Smooth muscle cell (in vitro differentiated cells): ENCODE measurements around the gene GEMIN2. TPM values are rescaled to one million over a fixed set of nuclear protein-coding genes. Genes with fewer than 3 reads are reported as not detected.
"Not testable (repeated sequence)": the region's sequence is repeated elsewhere in the genome, so short reads cannot be mapped to it uniquely, and the experiment has no call there.

ENCODE experiments used
- DNase-seq: peaks from one replicate; lab custom pipeline; 2025; ENCODE audit not compliant: unreplicated experiment; lab: John Stamatoyannopoulos, UW
- H2AFZ ChIP-seq: fragments of 200-600 bp; sonication (generic); 2 replicates; pipeline ENCODE4 v1.6.0; 2016; ENCODE audit warnings: antibody characterized with exemption, low read depth, mild to moderate bottlenecking
- H3F3A ChIP-seq: fragments of 200-600 bp; sonication (generic); 2 replicates; pipeline ENCODE4 v1.6.0; 2017; ENCODE audit warnings: antibody characterized with exemption, low read depth
- H3K27ac ChIP-seq: fragments of 200-600 bp; sonication (generic); 2 replicates; pipeline ENCODE4 v1.5.1; 2016; ENCODE audit warnings: low read depth, mild to moderate bottlenecking
- H3K27me3 ChIP-seq: fragments of 200-600 bp; sonication (generic); 2 replicates; pipeline ENCODE4 v1.6.1; 2016; ENCODE audit warnings: low read depth, mild to moderate bottlenecking
- H3K36me3 ChIP-seq: fragments of 200-600 bp; sonication (generic); 2 replicates; pipeline ENCODE4 v1.5.1; 2016; ENCODE audit warnings: low read depth
- H3K4me1 ChIP-seq: fragments of 200-600 bp; sonication (generic); 2 replicates; pipeline ENCODE4 v1.5.1; 2016; ENCODE audit warnings: low read depth
- H3K4me2 ChIP-seq: fragments of 200-600 bp; sonication (generic); 2 replicates; pipeline ENCODE4 v1.6.0; 2016; ENCODE audit warnings: mild to moderate bottlenecking
- H3K4me3 ChIP-seq: fragments of 200-600 bp; sonication (generic); 2 replicates; pipeline ENCODE4 v1.5.1; 2016; ENCODE audit warnings: mild to moderate bottlenecking
- H3K79me2 ChIP-seq: fragments of 200-600 bp; sonication (generic); 2 replicates; pipeline ENCODE4 v1.6.0; 2016; ENCODE audit warnings: low read depth, mild to moderate bottlenecking
- H3K9ac ChIP-seq: fragments of 200-600 bp; sonication (generic); 2 replicates; pipeline ENCODE4 v1.6.0; 2016; ENCODE audit warnings: low read depth
- H3K9me3 ChIP-seq: fragments of 200-600 bp; sonication (generic); replicated peaks from 2 replicates; pipeline ENCODE4 v1.5.1; 2016; ENCODE audit warnings: low read depth
- H4K20me1 ChIP-seq: fragments of 200-600 bp; sonication (generic); 2 replicates; pipeline ENCODE4 v1.6.0; 2016; ENCODE audit warnings: low read depth
- WGBS: methylation state at CpG from one replicate; pipeline ENCODE4 v1.1.7; 2016; ENCODE audit warnings: low lambda C conversion rate; 5-methylcytosine and 5-hydroxymethylcytosine counted together
- polyA plus RNA-seq: library from polyadenylated mRNA; unstranded; fragments of >200 nt; fragmentation: Nextera tagmentation; extraction: Ambion mirVana; gene quantifications from 2 replicates; pipeline ENCODE4 v1.2.1, GENCODE V29; 2016
- total RNA-seq: library from RNA; depleted of rRNA; stranded (reverse); fragments of >200 nt; gene quantifications from 2 replicates; pipeline ENCODE4 v1.2.3, GENCODE V29; 2014
- TF ChIP-seq, protein P1 (sequence below): fragments of 200-600 bp; sonication (generic); IDR thresholded peaks from 2 replicates; pipeline ENCODE4 v1.5.1; 2017; ENCODE audit warnings: borderline replicate concordance, mild to moderate bottlenecking, antibody characterized with exemption; ENCODE audit not compliant: insufficient read depth, poor library complexity, severe bottlenecking

GEMIN2 gene
- total and polyA plus RNA-seq, 2 experiments from 2014 or later: 18.1 to 29.6 TPM

DNA sequence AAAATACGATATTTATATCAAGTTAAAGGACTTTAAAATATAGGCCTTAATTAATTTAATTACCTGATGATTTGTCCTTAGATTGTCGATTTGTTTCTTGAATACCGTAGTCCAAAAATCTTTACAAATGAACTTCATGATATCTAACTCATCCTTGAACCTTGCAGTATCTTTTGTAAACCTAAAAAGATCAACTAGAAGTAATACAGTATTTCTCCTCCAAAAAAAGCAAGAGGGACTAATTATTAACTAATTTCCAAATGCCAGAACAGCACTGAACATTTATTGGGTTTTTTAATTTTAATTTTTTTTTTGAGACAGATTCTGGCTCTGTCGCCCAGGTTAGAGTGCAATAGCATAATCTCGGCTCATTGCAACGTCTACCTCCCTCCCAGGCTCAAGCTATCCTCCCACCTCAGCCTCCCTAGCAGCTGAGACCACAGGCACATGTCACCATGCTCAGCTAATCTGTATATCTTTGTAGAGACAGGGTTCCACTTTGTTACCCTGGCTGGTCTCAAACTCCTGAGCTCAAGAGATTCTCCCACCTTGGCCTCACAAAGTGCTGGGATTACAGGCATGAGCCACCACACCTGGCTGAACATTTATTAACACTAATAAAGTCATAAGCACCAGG is 44.2 kb downstream of the GEMIN2 start:
- peaks cover 36% of the 10 kb centered on the region for H3K79me2 ChIP-seq
- peaks cover 7% of the 10 kb centered on the region for H3K36me3 ChIP-seq
- H3K27me3 ChIP-seq: no peaks in the 10 kb centered on the region
- no peaks in the 10 kb centered on the region for H3F3A ChIP-seq
- H3K4me3 ChIP-seq: no peak overlapping the region
- no peak overlapping the region for H2AFZ ChIP-seq
- TF ChIP-seq, protein P1, sequence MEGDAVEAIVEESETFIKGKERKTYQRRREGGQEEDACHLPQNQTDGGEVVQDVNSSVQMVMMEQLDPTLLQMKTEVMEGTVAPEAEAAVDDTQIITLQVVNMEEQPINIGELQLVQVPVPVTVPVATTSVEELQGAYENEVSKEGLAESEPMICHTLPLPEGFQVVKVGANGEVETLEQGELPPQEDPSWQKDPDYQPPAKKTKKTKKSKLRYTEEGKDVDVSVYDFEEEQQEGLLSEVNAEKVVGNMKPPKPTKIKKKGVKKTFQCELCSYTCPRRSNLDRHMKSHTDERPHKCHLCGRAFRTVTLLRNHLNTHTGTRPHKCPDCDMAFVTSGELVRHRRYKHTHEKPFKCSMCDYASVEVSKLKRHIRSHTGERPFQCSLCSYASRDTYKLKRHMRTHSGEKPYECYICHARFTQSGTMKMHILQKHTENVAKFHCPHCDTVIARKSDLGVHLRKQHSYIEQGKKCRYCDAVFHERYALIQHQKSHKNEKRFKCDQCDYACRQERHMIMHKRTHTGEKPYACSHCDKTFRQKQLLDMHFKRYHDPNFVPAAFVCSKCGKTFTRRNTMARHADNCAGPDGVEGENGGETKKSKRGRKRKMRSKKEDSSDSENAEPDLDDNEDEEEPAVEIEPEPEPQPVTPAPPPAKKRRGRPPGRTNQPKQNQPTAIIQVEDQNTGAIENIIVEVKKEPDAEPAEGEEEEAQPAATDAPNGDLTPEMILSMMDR: no peak
- H3K27ac ChIP-seq: no peak overlapping the region
- H3K4me1 ChIP-seq: no peaks in the 10 kb centered on the region
- no peak overlapping the region for H3K4me2 ChIP-seq
- peaks cover 36% of the 10 kb centered on the region for H4K20me1 ChIP-seq
- H3K9ac ChIP-seq: no peak overlapping the region
- no peak for DNase-seq
- H3K9me3 ChIP-seq: no peaks in the 10 kb centered on the region
- WGBS: 93% methylated on average over 6 of the region's 6 CpGs

DNA sequence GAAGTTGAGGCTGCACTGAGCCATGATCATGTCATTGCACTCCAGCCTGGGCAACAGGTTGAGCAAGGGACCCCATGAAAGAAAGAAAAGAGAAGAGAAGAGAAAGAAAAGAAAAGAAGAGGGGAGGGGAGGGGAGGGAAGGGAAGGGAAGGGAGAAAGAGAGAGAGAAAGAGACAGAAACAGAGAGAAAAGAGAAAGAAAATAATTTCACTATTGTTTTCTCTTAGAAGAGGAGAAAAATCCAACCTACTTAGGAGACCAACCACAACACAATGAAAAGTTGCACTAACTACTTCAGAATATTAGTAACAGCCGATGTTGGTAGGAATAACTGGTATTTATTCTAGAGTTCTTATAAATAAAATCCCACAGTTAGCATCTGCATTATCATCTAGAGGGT is 46.4 kb downstream of the GEMIN2 start:
- Histone ChIP-seq H3K36me3 (peaks cover 7% of the 10 kb centered on the region), H3F3A (no peaks in the 10 kb centered on the region), H3K79me2 (peaks cover 51% of the 10 kb centered on the region), H4K20me1 (peaks cover 44% of the 10 kb centered on the region), H3K27ac (no peak overlapping the region), H3K4me2 (no peak overlapping the region), H3K4me3 (no peak overlapping the region), H3K9ac (no peak overlapping the region), H2AFZ (no peak overlapping the region), H3K9me3 (no peaks in the 10 kb centered on the region), H3K27me3 (no peaks in the 10 kb centered on the region), H3K4me1 (no peaks in the 10 kb centered on the region)
- DNase-seq: no peak
- TF ChIP-seq, protein P1: no peak
- WGBS: 100% methylated on average over 1 of the region's 1 CpG

DNA sequence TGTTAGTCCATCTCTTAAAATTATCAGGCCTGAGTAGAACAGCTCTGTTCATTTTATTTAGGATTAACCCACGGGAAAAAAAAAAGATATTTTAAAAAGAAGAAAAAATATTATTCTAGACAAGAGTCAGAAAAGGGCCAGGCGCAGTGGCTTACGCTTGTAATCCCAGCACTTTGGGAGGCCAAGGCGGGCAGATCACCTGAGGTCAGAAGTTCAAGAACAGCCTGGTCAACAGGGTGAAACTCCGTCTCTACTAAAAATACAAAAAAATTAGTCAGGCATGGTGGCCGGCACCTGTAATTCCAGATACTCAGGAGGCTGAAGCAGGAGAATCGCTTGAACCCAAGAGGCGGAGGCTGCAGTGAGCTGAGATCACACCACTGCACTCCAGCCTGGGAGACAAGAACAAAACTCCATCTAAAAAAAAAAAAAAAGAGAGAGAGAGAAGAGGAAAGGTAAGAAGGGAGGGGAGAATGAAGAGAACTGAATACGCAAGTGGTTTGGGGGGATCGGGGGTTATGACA is 53.7 kb downstream of the GEMIN2 start:
- H3K36me3 ChIP-seq, H3K9me3 ChIP-seq, H3K9ac ChIP-seq, H3K4me3 ChIP-seq, H3F3A ChIP-seq, H2AFZ ChIP-seq, H3K27me3 ChIP-seq, DNase-seq, H4K20me1 ChIP-seq, H3K27ac ChIP-seq: not testable (repeated sequence)
- Histone ChIP-seq H3K4me1 (peaks cover 20% of the 10 kb centered on the region), H3K4me2 (peak overlapping the region; percentile 100), H3K79me2 (peaks cover 60% of the 10 kb centered on the region)
- WGBS: 97% methylated on average over 10 of the region's 10 CpGs

DNA sequence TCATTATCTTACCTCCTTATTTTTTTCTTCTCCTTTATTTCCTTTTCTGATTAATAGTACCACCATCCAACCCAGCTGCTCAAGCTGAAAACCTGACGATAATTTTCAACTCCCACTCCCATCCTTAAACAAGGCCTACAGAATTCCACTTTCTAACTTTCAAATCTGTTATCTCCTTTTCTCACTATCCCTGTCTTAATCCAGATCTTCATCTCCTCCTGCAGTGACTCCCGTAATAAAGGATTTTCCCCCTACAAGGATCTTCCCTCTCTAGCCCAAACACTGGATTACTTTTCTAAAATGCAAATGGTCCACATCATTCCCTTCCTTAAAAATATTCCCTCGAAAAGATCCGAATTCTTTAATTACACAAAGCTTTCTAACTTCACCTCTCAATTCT is 54.5 kb downstream of the GEMIN2 start:
- no peaks in the 10 kb centered on the region for H3K27me3 ChIP-seq
- peaks cover 7% of the 10 kb centered on the region for H3F3A ChIP-seq
- 80% methylated on average over 4 of the region's 4 CpGs for WGBS
- H3K4me3 ChIP-seq: peak overlapping the region; percentile 86
- H3K9ac ChIP-seq: peak overlapping the region; percentile 89
- peaks cover 20% of the 10 kb centered on the region for H3K4me1 ChIP-seq
- H2AFZ ChIP-seq: no peak overlapping the region
- H3K4me2 ChIP-seq: peak overlapping the region; percentile 100
- H3K27ac ChIP-seq: no peak overlapping the region
- peaks cover 55% of the 10 kb centered on the region for H3K79me2 ChIP-seq
- no peaks in the 10 kb centered on the region for H3K36me3 ChIP-seq
- TF ChIP-seq, protein P1: no peak
- no peak for DNase-seq
- H4K20me1 ChIP-seq: peaks cover 6% of the 10 kb centered on the region
- no peaks in the 10 kb centered on the region for H3K9me3 ChIP-seq
